OCI-LY7 (cell line): ENCODE results near the gene PUS7L. TPM values are rescaled to one million over a fixed set of nuclear protein-coding genes. Genes with fewer than 3 reads are reported as not detected.

ENCODE experiments used
- BruUV-seq: library from RNA; stranded (reverse); fragments of 400-500 nt; replicated peaks from 2 replicates; lab custom pipeline; 2021; lab: Mats Ljungman, UMichigan
- CTCF ChIA-PET: fragments of 300-600 bp; sonication (Branson Sonifier 250); formaldehyde crosslinking; loops from one replicate; lab custom pipeline; 2022; ENCODE audit warnings: antibody characterized with exemption; ENCODE audit not compliant: unreplicated experiment; lab: Charles Lee
- POLR2A ChIA-PET: fragments of 300-600 bp; sonication (Branson Sonifier 250); formaldehyde crosslinking; loops from one replicate; lab custom pipeline; 2022; ENCODE audit warnings: antibody characterized with exemption; lab: Charles Lee
- DNase-seq: peaks from one replicate; pipeline ENCODE4 v3.0.0-alpha.2; 2015; ENCODE audit warnings: low spot score
- H2AFZ ChIP-seq: fragments of 200-600 bp; sonication (generic), shearing (Covaris generic); 2 replicates; pipeline ENCODE4 v1.6.1; 2014; ENCODE audit warnings: mild to moderate bottlenecking, antibody characterized with exemption, low read length, moderate library complexity
- H3K27ac ChIP-seq: fragments of 200-600 bp; sonication (generic); 2 replicates; pipeline ENCODE4 v1.5.1; 2014; ENCODE audit warnings: mixed run types, low read depth, mild to moderate bottlenecking, moderate library complexity, low read length, inconsistent platforms; ENCODE audit not compliant: poor library complexity, severe bottlenecking
- H3K36me3 ChIP-seq: fragments of 200-600 bp; sonication (generic); 2 replicates; pipeline ENCODE4 v1.6.1; 2014; ENCODE audit warnings: mild to moderate bottlenecking, antibody characterized with exemption, low read length, moderate library complexity, mixed read lengths; ENCODE audit not compliant: insufficient read depth
- H3K4me1 ChIP-seq: fragments of 200-600 bp; sonication (generic); 2 replicates; pipeline ENCODE4 v1.5.1; 2014; ENCODE audit warnings: mild to moderate bottlenecking, low read length; ENCODE audit not compliant: insufficient read depth, poor library complexity, severe bottlenecking
- H3K4me2 ChIP-seq: fragments of 200-600 bp; sonication (generic); 2 replicates; pipeline ENCODE4 v1.6.1; 2014; ENCODE audit warnings: mild to moderate bottlenecking, low read length
- H3K4me3 ChIP-seq: fragments of 200-600 bp; sonication (generic); 2 replicates; pipeline ENCODE4 v1.5.1; 2014; ENCODE audit warnings: mild to moderate bottlenecking, low read depth, low read length; ENCODE audit not compliant: poor library complexity, severe bottlenecking
- H3K79me2 ChIP-seq: fragments of 200-600 bp; sonication (generic); 2 replicates; pipeline ENCODE4 v1.6.1; 2016; ENCODE audit warnings: low read depth, mild to moderate bottlenecking, low read length, moderate library complexity, mixed read lengths; ENCODE audit not compliant: insufficient read depth
- H3K9me2 ChIP-seq: fragments of 200-600 bp; sonication (generic); 2 replicates; pipeline ENCODE4 v1.6.1; 2016; ENCODE audit warnings: mild to moderate bottlenecking, low read length, mixed read lengths; ENCODE audit not compliant: insufficient read depth
- H3K9me3 ChIP-seq: fragments of 200-600 bp; sonication (generic); 2 replicates; pipeline ENCODE4 v1.6.1; 2014; ENCODE audit warnings: mild to moderate bottlenecking, mixed run types, low read length, mixed read lengths
- H4K20me1 ChIP-seq: fragments of 200-600 bp; sonication (generic); 2 replicates; pipeline ENCODE4 v1.6.1; 2014; ENCODE audit warnings: mild to moderate bottlenecking, antibody characterized with exemption, low read length, moderate library complexity, mixed read lengths; ENCODE audit not compliant: insufficient read depth
- EZH2phosphoT487 ChIP-seq: fragments of 200-600 bp; sonication (generic); IDR thresholded peaks from 2 replicates; pipeline ENCODE4 v1.6.1; 2018; ENCODE audit warnings: low read depth, borderline replicate concordance, mild to moderate bottlenecking, mixed run types, antibody characterized with exemption, low read length, moderate library complexity, mixed read lengths
- intact Hi-C: fragments of 100-400 bp; cut with micrococcal nuclease; formaldehyde crosslinking; loops from one replicate; pipeline ENCODE4 v1.10.0; 2022; ENCODE audit not compliant: unreplicated experiment
- total RNA-seq, 2 experiments: library from RNA; depleted of rRNA in 1 of 2; stranded (reverse); fragments of >200 nt in 1 of 2; shearing (Covaris generic) in 1 of 2; gene quantifications; 2 replicates each; pipeline ENCODE4 v1.2.3, GENCODE V29; 2014 to 2022
- TF ChIP-seq, protein P1 (sequence below): fragments of 200-600 bp; sonication (generic); conservative IDR thresholded peaks from 2 replicates; pipeline ENCODE4 v1.5.1; 2014; ENCODE audit warnings: mild to moderate bottlenecking, antibody characterized with exemption, low read length, moderate library complexity, mixed read lengths

PUS7L gene
- total RNA-seq, 2 experiments from 2014 or later = 20.5 to 23.3 TPM

GRCh38 chr12:43806737-43807072 lies 48.1 kb upstream of the PUS7L start:
- Histone ChIP-seq H2AFZ (peak overlapping the region; percentile 92), H3K36me3 (peaks cover 25% of the 10 kb centered on the region), H3K4me1 (peaks cover 36% of the 10 kb centered on the region), H3K9me2 (no peaks in the 10 kb centered on the region), H3K9me3 (no peaks in the 10 kb centered on the region), H3K79me2 (peaks cover 50% of the 10 kb centered on the region), H3K27ac (peak overlapping the region; percentile 90), H3K4me2 (peak overlapping the region; percentile 95), H3K4me3 (peak overlapping the region; percentile 92), H4K20me1 (peaks cover 20% of the 10 kb centered on the region; the same call in 1 of the 2 replicates)
- DNase-seq = peak; percentile 29
- TSS peak; percentile 94 for BruUV-seq
- no peak for TF ChIP-seq EZH2phosphoT487
- TF ChIP-seq, protein P1, sequence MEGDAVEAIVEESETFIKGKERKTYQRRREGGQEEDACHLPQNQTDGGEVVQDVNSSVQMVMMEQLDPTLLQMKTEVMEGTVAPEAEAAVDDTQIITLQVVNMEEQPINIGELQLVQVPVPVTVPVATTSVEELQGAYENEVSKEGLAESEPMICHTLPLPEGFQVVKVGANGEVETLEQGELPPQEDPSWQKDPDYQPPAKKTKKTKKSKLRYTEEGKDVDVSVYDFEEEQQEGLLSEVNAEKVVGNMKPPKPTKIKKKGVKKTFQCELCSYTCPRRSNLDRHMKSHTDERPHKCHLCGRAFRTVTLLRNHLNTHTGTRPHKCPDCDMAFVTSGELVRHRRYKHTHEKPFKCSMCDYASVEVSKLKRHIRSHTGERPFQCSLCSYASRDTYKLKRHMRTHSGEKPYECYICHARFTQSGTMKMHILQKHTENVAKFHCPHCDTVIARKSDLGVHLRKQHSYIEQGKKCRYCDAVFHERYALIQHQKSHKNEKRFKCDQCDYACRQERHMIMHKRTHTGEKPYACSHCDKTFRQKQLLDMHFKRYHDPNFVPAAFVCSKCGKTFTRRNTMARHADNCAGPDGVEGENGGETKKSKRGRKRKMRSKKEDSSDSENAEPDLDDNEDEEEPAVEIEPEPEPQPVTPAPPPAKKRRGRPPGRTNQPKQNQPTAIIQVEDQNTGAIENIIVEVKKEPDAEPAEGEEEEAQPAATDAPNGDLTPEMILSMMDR = no peak
- intact Hi-C loops = loop anchor here (1.0 kb wide), 1 partner anchor 30 kb away; the partner anchor contains the start of gene TMEM117
- CTCF ChIA-PET = no interaction called here
- POLR2A ChIA-PET = interaction anchor here (0.5 to 4.5 kb wide), 13 partner anchors 9 to 1627 kb away, joined by 3 to 42 read pairs (median 4); partner anchors contain the start of genes IRAK4, PUS7L and TMEM117

DNA sequence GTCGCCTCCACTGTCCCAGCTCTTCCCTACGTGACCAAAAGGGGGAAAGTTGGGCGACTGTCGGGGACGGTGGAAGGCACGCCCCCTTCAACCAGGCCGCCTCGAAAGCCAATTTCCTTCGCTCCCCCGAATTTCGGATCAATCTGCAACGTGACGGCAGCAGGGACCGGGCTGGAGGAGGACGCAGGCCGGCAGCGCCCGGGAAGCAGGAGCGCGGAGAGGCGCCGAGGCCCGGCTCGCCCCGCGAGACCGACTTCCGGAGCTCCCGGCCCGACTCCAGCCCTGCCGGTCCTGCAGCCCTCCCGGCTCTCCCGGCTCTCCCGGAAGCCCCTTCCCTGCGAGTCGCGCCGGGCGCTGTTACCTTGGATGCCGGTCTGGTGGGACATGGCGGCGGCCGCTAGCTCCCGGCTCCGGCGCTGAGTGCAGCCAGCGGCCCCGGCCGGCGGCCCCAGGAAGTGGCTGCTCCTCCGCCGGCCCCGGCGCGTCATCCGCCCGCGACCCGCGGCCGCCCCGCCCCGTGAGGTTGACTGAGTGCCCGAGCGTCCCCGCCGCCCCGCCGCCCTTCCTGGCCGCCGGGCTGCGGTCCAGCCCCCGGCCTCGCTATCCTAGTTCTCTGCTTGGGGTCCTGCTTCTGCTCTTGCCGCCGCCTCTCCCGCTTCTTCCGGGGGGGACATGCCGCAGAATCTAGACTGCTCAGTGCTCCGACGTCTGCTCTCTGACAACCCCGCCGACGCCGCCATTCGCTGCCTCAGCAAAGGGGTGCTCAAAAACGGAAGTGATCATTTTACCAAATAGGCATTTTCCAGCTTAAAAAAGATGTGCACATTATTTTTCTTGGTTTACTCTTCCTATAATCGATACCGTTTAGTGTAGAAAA lies 47.5 kb upstream of the PUS7L start, which contains the start of gene TWF1:
TSS of gene TWF1 (minus strand) at position 458 of the 877 bp plus-strand sequence. CDS start at position 386, 72 bp downstream.
- intact Hi-C loops = loop anchor here (1.0 to 2.0 kb wide), 2 partner anchors 30 to 47 kb away; partner anchors contain the start of genes IRAK4, PUS7L and TMEM117
- Histone ChIP-seq H3K4me2 (peak within 1 kb of the TSS; percentile 95), H4K20me1 (peaks cover 20% of the 10 kb centered on the region; the same call in 1 of the 2 replicates), H3K36me3 (peaks cover 31% of the 10 kb centered on the region), H3K79me2 (peaks cover 54% of the 10 kb centered on the region), H3K9me2 (no peaks in the 10 kb centered on the region), H3K9me3 (no peaks in the 10 kb centered on the region), H2AFZ (peak within 1 kb of the TSS; percentile 92), H3K4me1 (peaks cover 36% of the 10 kb centered on the region), H3K27ac (peak within 1 kb of the TSS; percentile 90), H3K4me3 (peak within 1 kb of the TSS; percentile 92)
- ChIA-PET CTCF (interaction anchor here (0.6 to 1.1 kb wide), 2 partner anchors 34 to 41 kb away, joined by 3 read pairs; no protein-coding TSS in a partner anchor), POLR2A (interaction anchor here (0.5 to 4.5 kb wide), 15 partner anchors 9 to 1627 kb away, joined by 3 to 42 read pairs (median 4); partner anchors contain the start of genes IRAK4, PUS7L and TMEM117)
- BruUV-seq = no TSS peak
- peak; percentile 81 for DNase-seq
- TF ChIP-seq EZH2phosphoT487 = no peak
- TF ChIP-seq, protein P1 = no peak
